Measurements from ENCODE around the gene IFNA7.
"Not testable (repeated sequence)": the region's sequence is repeated elsewhere in the genome, so short reads cannot be mapped to it uniquely, and the experiment has no call there.

IFNA7 gene

DNA sequence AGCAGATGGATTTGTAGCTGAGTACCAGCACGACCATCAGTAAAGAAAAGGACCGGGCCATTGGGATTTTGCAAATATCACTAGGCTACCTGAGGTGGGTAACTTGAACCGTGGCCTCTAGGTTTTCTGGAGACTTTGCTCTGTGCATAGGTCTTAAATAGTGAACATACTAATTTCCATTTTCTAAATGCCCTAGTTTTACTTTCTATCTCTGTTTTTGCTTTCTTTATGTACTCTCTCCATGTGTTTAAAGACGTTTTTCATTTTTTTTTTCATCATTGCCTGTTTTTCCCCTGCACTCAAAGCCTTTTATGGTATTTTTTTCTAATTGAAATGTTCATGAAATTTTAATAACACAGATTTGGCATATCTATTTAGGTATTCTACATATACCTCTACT is at the start of gene IFNA7:
IFNA7 (minus strand) TSS at position 101 of the 400 bp plus-strand sequence; CDS start at position 61, 40 bp downstream.
- not testable (repeated sequence) for DNase-seq

GRCh38 chr9:21251638-21252037 is 49.6 kb upstream of the IFNA7 start:
- DNase-seq = no peak

DNA sequence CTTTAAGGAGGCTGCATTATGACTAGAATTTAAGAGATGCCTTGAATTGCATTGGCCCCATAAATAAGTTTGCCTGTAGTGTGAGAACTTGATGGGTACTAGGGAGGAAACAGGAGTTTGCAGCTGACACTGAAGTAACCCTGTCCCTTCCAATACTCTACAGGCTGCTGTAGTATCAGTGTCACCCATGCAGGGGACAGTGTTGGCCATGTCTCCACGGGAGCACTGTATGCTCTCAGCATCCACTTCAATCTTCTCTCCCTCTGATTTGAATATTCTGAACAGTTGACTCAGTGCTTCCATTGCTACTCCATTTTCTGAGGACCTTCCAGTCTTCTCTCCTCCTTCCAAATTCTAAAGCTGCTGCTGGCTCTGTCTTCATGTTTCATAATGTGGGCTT is 49.2 kb upstream of the IFNA7 start:
- DNase-seq = no peak

DNA sequence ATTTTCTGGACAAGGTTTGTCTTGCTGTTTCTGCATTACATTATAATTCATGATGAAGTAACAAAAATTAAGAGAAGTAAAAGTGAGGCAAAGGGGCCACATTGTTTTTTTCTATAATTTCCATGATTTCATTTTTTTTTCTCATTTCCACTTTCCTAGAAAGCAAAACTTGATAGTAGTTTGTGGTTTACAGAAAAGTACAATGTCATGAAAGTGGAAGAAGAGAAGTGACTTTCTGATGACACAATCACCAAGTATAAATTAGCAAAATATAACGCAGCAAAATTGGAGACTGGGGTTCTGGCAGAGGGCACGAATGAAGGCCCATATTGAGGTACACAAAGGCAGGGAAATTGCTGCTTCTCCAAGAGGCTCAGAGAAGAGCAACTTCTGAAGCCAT is 42.8 kb upstream of the IFNA7 start:
- no peak for DNase-seq

DNA sequence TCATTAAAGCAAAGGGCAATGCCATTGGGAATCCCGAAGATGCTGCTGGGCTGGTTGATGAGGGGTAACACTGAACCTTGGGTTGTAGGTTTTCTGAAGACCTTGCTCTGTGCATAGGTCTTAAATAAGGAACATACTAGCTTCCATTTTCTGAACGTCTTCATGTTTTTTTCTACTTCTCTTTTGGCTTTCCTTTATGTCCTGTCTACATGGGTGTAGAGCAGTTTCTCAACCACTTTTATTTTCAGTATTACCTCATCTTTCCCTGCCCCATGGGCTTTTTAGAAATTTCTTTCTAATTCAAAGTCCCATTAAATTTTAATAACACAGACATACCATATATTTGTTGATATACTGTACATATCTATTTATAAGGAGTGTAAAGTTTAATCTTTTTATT is 37.9 kb upstream of the IFNA7 start, which contains the start of gene IFNA14:
IFNA14 (minus strand) TSS at position 95 of the 400 bp plus-strand sequence; CDS start at position 25, 70 bp downstream.
- DNase-seq = no peak

DNA sequence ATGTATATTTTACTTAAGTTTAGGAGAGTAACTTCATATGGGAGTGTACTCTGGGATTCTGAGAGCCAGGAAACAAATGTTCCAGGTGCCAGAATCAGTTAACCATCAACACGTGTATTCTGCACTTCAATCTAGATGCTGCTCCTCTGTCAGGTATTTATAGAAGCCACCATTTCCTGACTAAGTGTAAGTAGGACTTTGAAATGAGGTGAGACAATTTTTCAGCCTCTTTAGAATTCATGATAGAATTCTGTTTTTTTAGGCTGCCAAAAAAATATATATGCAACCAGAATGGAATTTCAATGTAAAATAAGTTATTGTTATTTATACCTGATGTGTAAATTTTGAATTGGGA is 34.3 kb upstream of the IFNA7 start:
- not testable (repeated sequence) for DNase-seq

DNA sequence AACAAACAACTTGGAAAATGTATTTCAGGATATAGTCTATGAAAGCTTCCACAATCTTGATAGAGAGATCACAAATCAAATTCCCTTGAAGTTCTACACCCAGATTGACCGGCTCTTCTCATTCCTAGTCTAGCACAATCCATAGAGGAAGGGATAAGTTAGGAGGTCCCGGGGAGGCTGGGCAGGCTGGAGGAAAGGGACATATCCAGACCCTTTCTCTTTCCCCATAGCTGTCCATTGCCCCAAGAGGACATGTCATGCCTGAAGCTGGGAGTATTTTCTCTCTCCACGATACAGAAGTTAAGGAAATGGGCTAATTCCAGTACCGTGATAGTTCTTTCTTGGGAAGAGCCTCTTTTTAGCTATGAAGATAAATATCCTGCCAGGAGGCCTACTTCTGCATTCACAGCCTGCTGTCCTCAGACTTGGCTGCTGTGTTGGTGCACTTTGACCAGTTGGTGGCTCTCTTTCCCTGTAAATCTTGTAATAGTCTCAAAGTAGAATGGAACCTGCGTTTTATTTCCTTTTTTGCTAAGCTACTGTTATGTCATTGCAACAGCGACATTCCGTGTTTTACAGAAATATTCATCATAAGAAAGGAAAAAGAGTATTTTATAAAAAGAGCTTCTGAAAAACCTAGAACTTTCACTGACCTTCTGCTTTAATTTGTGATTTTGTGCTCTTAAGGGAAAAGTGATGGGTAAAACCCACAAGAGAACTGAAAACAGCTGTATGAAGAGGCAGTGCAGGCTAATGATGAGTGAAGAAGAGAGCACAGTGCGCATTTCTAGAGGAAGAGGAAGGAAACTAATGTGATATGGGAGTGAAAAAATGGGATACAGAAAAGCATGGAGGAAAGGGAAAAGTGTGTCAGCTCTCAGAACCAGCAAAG is 33.7 kb upstream of the IFNA7 start:
- DNase-seq = not testable (repeated sequence)

DNA sequence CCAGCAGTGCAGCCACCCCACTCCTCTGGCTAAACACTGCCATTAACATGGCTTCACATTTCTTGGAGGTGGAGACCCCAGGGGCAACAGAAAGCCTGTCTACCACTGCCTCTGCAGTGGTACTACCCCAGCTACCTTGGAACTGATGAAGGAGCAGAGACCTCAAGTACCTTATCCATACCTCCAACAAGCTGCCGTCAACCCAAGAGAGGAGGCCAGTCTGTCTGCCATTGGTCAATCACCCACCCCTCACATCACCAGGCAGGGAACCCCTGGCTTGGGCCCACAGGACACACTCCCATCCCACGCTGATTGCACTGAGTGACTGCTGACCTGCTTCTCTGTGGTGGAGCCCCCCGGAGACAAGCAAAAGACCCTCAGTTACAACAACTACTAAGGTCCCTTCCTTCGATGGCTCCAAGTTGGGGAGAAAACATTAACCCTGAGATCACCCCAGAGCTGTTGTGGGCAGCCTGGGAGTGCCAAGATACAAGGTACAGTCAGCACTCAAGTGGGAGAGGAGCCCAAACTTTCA is 32.2 kb upstream of the IFNA7 start:
- no peak for DNase-seq

- no peak for DNase-seq
Observed at GRCh38 chr9:21233258-21233657, 31.3 kb upstream of the IFNA7 start.

DNA sequence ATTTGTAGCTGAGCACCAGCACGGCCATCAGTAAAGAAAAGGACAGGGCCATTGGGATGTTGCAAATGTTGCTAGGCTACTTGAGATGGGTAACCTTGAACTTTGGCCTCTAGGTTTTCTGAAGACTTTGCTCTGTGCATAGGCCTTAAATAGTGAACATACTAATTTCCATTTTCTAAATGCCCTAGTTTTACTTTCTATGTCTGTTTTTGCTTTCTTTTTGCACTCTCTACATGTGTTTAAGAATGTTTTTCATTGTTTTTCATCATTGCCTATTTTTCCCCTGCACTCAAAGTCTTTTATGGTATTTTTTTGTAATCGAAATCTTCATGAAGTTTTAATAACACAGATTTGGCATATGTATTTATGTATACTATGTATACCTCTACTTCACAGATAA is 26.1 kb upstream of the IFNA7 start, which contains the start of gene IFNA17:
IFNA17 (minus strand) TSS at position 101 of the 400 bp plus-strand sequence; CDS start at position 52, 49 bp downstream.
- DNase-seq = no peak

DNA sequence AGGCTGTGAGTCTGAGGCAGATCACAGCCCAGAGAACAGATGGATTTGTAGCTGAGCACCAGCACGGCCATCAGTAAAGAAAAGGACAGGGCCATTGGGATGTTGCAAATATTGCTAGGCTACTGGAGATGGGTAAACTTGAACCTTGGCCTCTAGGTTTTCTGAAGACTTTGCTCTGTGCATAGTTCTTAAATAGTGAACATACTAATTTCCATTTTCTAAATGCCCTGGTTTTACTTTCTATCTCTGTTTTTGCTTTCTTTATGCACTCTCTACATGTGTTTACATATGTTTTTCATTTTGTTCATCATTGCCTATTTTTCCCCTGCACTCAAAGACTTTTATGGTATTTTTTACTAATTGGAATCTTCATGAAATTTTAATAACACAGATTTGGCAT is 15.2 kb upstream of the IFNA7 start, which contains the start of gene IFNA16:
IFNA16 (minus strand) TSS at position 101 of the 400 bp plus-strand sequence; CDS start at position 95, 6 bp downstream.
- DNase-seq = not testable (repeated sequence)

DNA sequence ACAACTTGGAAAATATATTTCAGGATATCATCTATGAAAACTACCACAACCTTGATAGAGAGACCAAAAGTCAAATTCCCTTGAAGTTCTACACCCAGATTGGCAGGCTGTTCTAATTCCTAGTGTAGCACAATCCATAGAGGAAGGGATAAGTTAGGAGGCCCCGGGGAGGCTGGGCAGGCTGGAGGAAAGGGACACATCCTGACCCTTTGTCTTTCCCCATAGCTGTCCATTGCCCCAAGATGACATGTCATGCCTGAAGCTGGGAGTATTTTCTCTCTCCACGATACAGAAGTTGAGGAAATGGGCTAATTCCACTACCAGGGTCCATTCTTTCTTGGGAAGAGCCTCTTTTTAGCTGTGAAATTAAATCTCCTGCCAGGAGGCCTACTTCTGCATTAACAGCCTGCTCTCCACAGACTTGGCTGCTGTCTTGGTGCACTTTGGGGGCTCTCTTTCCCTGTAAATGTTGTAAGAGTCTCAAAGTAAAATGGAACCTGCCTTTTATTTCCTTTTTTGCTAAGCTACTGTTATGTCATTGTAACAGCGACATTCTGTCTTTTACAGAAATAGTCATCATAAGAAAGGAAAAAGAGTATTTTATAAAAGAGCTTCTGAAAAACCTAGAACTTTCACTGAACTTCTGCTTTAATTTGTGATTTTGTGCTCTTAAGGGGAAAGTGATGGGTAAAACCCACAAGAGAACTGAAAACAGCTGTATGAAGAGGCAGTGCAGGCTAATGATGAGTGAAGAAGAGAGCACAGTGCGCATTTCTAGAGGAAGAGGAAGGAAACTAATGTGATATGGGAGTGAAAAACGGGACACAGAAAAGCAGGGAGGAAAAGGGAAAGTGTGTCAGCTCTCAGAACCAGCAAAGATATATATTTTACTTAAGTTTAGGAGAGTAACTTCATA is 11.7 kb upstream of the IFNA7 start:
- DNase-seq = not testable (repeated sequence)

- not testable (repeated sequence) for DNase-seq
Observed at GRCh38 chr9:21212160-21212559, 10.2 kb upstream of the IFNA7 start.

- not testable (repeated sequence) for DNase-seq
Observed at GRCh38 chr9:21210782-21211181, 8.8 kb upstream of the IFNA7 start.

DNA sequence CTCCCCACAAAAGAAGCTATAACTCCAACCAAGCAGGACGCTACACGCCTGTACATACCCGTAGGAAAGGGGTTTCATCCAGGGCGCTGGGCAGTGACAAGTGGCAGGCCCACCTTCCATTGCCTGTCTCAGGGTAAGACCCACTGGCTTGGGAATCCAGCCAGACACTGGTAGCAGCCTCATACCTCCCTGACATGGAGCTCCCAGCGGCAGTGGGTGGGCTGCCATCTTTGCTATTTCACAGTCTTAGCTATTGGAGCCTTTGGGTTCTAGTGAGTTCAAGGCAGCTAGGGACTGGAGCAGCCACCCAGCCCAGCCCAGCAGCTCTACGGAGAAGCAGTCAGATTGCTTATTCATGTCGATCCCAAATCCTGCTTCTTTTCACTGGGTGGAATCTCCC is 8.3 kb upstream of the IFNA7 start:
- DNase-seq = no peak

DNA sequence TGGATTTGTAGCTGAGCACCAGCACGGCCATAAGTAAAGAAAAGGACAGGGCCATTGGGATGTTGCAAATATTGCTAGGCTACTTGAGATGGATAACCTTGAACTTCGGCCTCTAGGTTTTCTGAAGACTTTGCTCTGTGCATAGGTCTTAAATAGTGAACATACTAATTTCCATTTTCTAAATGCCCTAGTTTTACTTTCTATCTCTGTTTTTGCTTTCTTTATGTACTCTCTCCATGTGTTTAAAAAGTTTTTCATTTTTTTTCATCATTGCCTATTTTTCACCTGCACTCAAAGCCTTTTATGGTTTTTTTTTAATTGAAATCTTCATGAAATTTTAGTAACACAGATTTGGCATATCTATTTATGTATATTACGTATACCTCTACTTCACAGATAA is 5.0 kb upstream of the IFNA7 start, which contains the start of gene IFNA10:
IFNA10 (minus strand) TSS at position 101 of the 400 bp plus-strand sequence; CDS start at position 55, 46 bp downstream.
- DNase-seq = not testable (repeated sequence)

GRCh38 chr9:21205204-21205603 is 3.2 kb upstream of the IFNA7 start:
- no peak for DNase-seq

GRCh38 chr9:21194867-21195776 is 6.9 kb downstream of the IFNA7 start:
- peak; percentile 64 for DNase-seq

- DNase-seq = not testable (repeated sequence)
Observed at GRCh38 chr9:21187487-21187886, 14.5 kb downstream of the IFNA7 start, which contains the start of gene IFNA4. Gene IFNA4, minus strand, starts transcription at chr9:21187587. Its CDS starts 56 bp downstream, at chr9:21187531.

DNA sequence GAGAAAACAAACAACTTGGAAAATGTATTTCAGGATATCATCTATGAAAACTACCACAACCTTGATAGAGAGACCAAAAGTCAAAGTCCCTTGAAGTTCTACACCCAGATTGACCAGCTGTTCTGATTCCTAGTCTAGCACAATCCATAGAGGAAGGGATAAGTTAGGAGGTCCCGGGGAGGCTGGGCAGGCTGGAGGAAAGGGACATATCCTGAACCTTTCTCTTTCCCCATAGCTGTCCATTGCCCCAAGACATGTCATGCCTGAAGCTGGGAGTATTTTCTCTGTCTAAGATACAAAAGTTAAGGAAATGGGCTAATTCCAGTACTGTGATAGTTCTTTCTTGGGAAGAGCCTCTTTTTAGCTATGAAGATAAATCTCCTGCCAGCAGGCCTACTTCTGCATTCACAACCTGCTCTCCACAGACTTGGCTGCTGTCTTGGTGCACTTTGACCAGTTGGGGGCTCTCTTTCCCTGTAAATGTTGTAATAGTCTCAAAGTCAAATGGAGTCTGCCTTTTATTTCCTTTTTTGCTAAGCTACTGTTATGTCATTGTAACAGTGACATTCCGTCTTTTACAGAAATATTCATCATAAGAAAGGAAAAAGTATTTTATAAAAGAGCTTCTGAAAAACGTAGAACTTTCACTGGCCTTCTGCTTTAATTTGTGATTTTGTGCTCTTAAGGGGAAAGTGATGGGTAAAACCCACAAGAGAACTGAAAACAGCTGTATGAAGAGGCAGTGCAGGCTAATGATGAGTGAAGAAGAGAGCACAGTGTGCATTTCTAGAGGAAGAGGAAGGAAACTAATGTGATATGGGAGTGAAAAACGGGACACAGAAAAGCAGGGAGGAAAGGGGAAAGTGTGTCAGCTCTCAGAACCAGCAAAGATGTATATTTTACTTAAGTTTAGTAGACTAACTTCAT is 18.9 kb downstream of the IFNA7 start:
- peak; percentile 62 for DNase-seq

Data from activated effector memory CD4-positive, alpha-beta T cell treated with anti-CD3 and anti-CD28 coated beads, Interleukin-2, amount 50 U/mL, for 16 hours (primary cell).